ENCODE data around the gene CACNA1C. TPM values are rescaled to one million over a fixed set of nuclear protein-coding genes. Genes with fewer than 3 reads are reported as not detected.
"Not testable (repeated sequence)": the region's sequence is repeated elsewhere in the genome, so short reads cannot be mapped to it uniquely, and the experiment has no call there.

Gene CACNA1C
- total RNA-seq, 1 experiment from 2014 or later, result 0.57 TPM

GRCh38 chr12:2074792-2075191, 22.0 kb downstream of the CACNA1C start:
- no peak for DNase-seq (ENCODE audit: low read depth)

- no peak for DNase-seq (ENCODE audit: low read depth)
Measured at GRCh38 chr12:2075508-2076195, 22.9 kb downstream of the CACNA1C start.

- DNase-seq (ENCODE audit: low read depth), result no peak
Measured at GRCh38 chr12:2076196-2076570, 23.4 kb downstream of the CACNA1C start.

- no peak for DNase-seq (ENCODE audit: low read depth)
Measured at GRCh38 chr12:2076728-2077127, 23.9 kb downstream of the CACNA1C start.

GRCh38 chr12:2080604-2081003, 27.8 kb downstream of the CACNA1C start:
- no peak for DNase-seq (ENCODE audit: low read depth)

- DNase-seq (ENCODE audit: low read depth), result no peak
Measured at GRCh38 chr12:2082321-2082720, 29.5 kb downstream of the CACNA1C start.

GRCh38 chr12:2083008-2083407, 30.2 kb downstream of the CACNA1C start:
- no peak for DNase-seq (ENCODE audit: low read depth)

GRCh38 chr12:2083561-2083960, 30.8 kb downstream of the CACNA1C start:
- DNase-seq (ENCODE audit: low read depth), result no peak

GRCh38 chr12:2084553-2085296, 31.9 kb downstream of the CACNA1C start:
- DNase-seq (ENCODE audit: low read depth), result peak; percentile 57

GRCh38 chr12:2092354-2092753, 39.6 kb downstream of the CACNA1C start:
- DNase-seq (ENCODE audit: low read depth), result no peak

GRCh38 chr12:2092890-2093289, 40.1 kb downstream of the CACNA1C start:
- DNase-seq (ENCODE audit: low read depth), result no peak

- DNase-seq (ENCODE audit: low read depth), result no peak
Measured at GRCh38 chr12:2094597-2094996, 41.8 kb downstream of the CACNA1C start.

- DNase-seq (ENCODE audit: low read depth), result no peak
Measured at GRCh38 chr12:2095878-2096277, 43.1 kb downstream of the CACNA1C start.

- no peak for DNase-seq (ENCODE audit: low read depth)
Measured at GRCh38 chr12:2097617-2098016, 44.8 kb downstream of the CACNA1C start.

- DNase-seq (ENCODE audit: low read depth), result no peak
Measured at GRCh38 chr12:2098852-2099251, 46.1 kb downstream of the CACNA1C start.

GRCh38 chr12:2099595-2099994, 46.8 kb downstream of the CACNA1C start:
- no peak for DNase-seq (ENCODE audit: low read depth)

GRCh38 chr12:2101359-2101758, 48.6 kb downstream of the CACNA1C start:
- no peak for DNase-seq (ENCODE audit: low read depth)

GRCh38 chr12:2101771-2102170, 49.0 kb downstream of the CACNA1C start:
- no peak for DNase-seq (ENCODE audit: low read depth)

GRCh38 chr12:2102736-2103135, 49.9 kb downstream of the CACNA1C start:
- not testable (repeated sequence) for DNase-seq (ENCODE audit: low read depth)

- not testable (repeated sequence) for DNase-seq (ENCODE audit: low read depth)
Measured at GRCh38 chr12:2105387-2105786, 52.6 kb downstream of the CACNA1C start.

GRCh38 chr12:2108166-2108565, 55.4 kb downstream of the CACNA1C start:
- no peak for DNase-seq (ENCODE audit: low read depth)

- DNase-seq (ENCODE audit: low read depth), result no peak
Measured at GRCh38 chr12:2108975-2109671, 56.3 kb downstream of the CACNA1C start.

- DNase-seq (ENCODE audit: low read depth), result no peak
Measured at GRCh38 chr12:2110127-2110526, 57.3 kb downstream of the CACNA1C start.
